AG10803 (cell line): ENCODE data around the gene SRA1.
"Not testable (repeated sequence)": the region's sequence is repeated elsewhere in the genome, so short reads cannot be mapped to it uniquely, and the experiment has no call there.

Source experiments
- DNase-seq: peaks from one replicate; pipeline ENCODE4 v3.0.0; 2010; ENCODE audit warnings: low read depth
- H3K4me3 ChIP-seq: 2 replicates; pipeline ENCODE4 v1.5.1; 2011; ENCODE audit warnings: mild to moderate bottlenecking, low read length, control low read depth
- CTCF ChIP-seq: conservative IDR thresholded peaks from 2 replicates; pipeline ENCODE4 v1.5.1; 2011; ENCODE audit warnings: mild to moderate bottlenecking, low read length, control low read depth, inconsistent platforms

Gene SRA1

GRCh38 chr5:140557136-140557805 is at the start of gene SRA1:
Gene SRA1, minus strand, starts transcription at chr5:140557473. Its CDS starts 21 bp downstream, at chr5:140557452.
- TF ChIP-seq CTCF = 0 out of 2 replicates have a peak, but pooled peaks have one; percentile 9
- DNase-seq = peak; percentile 85
- peak within 1 kb of the TSS; percentile 86 for H3K4me3 ChIP-seq

GRCh38 chr5:140607031-140607430 is 49.8 kb upstream of the SRA1 start:
- no peak for TF ChIP-seq CTCF
- H3K4me3 ChIP-seq = no peak overlapping the region
- DNase-seq = peak; percentile 26

- H3K4me3 ChIP-seq = no peak overlapping the region
- DNase-seq = peak; percentile 49
- no peak for TF ChIP-seq CTCF
Measured at GRCh38 chr5:140605879-140606278, 48.6 kb upstream of the SRA1 start.

GRCh38 chr5:140603734-140604133 is 46.5 kb upstream of the SRA1 start:
- no peak for TF ChIP-seq CTCF
- no peak for DNase-seq
- no peak overlapping the region for H3K4me3 ChIP-seq

- not testable (repeated sequence) for H3K4me3 ChIP-seq, DNase-seq
Measured at GRCh38 chr5:140603446-140603698, 46.1 kb upstream of the SRA1 start.

GRCh38 chr5:140602147-140602546 is 44.9 kb upstream of the SRA1 start:
- H3K4me3 ChIP-seq = no peak overlapping the region
- DNase-seq = no peak
- TF ChIP-seq CTCF = no peak

GRCh38 chr5:140600096-140600495 is 42.8 kb upstream of the SRA1 start:
- H3K4me3 ChIP-seq = no peak overlapping the region
- DNase-seq = no peak
- TF ChIP-seq CTCF = no peak

GRCh38 chr5:140598836-140599235 is 41.6 kb upstream of the SRA1 start:
- no peak overlapping the region for H3K4me3 ChIP-seq
- no peak for TF ChIP-seq CTCF

More at GRCh38 chr5:140598836-140599235, 41.6 kb upstream of the SRA1 start:
- DNase-seq = no peak
